ENCODE data around the gene NECTIN3.

NECTIN3 gene

DNA sequence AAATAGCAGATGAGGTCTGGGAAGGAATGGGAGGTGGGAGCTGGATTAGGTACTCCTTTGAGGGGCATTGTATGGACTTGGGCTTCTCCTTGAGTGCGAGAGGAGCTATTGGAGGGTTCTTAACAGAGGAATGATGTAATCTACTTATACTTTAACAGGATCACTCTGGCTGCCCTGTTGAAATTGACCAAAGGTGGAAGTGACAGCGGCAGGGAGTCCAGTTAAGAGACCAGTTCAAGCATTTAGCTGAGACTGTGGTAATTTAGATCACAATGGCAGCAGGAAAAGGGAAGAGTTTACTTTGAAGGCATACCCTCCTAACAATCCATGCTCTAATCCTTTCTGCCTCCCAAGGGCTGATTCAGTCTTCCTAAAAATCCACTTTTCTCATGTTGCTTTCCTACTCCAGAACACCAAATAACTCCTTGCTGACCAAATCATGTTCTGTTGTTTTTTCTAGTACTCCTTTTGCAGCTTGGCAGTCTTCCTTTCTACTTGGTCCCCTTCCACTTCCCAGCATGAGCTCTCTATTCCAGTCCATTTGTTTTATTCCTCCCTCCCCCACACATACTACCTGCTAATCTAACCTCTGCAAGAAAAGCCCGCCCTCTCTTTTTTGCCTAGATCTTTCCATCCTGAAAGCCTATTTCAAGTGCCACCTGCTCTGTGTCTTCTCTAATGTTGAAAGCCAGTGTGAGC, 139.4 kb downstream of the NECTIN3 start:
- DNase-seq: no peak

DNA sequence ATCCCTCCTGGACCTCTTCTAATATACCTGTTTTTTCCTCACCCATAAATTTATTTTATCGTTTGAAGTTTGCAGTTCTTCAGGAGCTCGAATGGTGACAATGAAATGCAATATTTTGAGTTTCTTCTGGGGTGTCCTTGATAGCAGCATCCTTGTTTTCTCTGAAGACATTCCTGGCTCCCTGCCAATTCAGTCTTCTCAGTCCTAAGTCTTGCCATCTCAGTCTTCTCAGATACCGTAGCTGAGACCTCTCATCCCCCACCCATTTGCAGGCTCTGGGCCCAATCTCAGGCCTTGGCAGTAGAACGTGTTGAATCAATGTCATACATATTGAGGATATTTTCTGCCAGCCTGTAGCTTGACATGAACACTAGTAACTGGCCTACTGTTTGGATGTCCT, 140.9 kb downstream of the NECTIN3 start:
- no peak for DNase-seq

DNA sequence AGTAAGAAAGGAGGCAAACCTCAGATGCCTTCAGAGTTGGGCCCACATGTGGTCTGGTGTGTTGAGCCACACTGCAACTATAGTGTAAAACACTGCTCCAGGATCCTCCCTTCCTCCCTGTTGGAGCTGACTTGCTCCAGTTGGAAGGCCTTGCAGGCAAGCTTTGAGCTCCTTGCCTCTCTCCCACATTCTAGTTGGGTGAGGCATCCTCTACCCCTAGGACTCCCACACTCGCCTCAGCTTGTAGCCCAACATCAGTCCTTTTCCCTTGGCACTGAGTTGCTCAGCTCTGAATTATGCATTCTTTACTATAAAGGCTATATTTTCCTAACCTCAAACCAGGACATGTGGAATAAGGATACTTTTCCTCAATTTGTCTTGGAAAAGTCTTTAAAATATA, 143.9 kb downstream of the NECTIN3 start:
- no peak for DNase-seq

DNA sequence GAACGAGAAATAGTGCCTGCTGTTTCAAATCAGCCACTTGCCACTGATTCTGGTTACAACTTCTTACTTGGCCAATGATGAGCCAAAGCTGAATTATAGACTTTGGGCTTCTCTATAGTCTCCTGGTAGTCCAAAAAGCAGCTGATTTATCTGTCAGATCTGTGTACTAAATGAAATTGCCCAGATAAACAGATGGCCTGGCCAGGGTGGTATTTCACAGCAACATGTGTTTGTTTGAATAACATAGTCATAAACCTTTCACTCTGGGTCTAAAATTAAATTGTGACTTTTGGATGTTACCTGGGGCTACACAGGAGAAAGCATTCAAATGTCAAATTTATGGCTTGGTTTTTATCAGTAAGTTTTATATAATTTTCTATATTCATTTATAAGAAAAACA, 147.0 kb downstream of the NECTIN3 start:
- DNase-seq: no peak

DNA sequence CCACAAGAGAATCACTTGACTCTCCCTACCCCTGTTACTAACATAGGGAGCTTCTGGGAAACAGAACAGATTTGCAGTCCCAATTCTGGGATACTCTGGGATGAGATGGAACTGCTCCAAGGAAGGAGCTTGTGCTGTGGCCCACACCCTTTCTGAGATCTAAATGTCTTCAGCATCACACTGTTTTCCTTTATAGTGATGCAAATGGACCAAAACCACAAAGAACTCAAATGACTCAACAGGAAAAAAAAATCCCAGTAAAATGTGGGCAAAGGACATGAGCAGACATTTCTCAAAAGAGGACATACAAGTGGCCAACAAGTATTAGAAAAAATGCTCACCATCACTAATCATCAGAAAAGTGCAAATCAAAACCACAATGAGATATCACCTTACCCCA, 155.6 kb downstream of the NECTIN3 start:
- DNase-seq: no peak

DNA sequence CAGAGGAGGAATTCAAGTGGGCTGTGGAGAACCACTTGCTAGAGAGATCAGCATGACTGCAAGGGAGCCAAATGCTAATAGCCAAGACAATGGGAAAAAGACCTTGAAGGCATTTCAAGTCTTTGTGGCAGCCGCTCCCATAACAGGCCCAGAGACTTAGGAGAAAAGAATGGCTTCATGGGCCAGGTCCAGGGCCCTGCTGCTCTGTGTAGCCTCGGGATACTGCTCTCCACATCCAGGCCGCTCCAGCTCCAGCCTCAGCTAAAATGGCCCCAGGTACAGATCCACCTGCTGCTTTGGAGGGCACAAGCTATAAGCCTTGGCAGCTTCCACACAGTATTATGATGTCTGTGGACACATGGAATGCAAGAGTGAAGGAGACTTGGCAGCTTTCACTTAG, 157.7 kb downstream of the NECTIN3 start:
- DNase-seq: no peak

DNA sequence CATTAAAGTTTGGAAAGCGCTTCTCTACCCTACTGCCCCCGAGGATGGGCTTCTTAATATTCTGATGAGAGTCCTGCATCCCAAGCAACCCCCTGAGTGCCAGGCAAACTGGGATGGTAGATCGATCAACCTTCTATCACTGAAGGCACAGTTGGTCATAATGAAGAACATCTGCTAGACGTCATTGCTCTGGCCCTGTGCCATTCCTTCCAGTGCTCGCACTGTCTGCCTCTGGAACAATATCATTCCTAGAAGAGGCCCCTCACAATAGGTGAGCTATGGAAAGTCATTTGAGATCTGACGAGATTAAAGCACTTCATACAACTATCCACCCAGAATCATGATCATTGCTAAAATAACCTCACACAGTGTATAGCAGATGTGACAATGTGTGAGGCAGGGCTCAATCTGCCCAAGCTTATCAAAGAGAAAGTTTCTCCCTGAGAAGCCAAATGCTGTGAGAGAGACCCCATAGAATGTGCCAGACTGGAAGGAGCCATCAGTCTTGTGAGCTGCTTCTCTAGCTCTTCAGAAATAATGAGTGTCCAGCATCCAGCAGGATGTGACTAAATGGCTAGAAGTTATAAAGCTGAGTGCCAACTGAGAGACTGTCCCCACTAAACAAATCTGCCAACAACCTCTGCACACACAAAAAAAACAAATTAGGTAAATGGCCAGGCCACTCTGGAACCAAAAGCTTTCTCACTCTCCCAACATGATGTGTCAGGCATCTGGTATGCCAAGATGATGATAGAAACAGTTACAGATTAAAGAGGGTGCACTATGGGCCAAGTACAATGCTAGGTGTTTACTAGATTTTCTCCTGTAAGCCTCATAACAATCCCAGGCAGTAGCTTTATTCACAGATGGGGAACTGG, 165.5 kb downstream of the NECTIN3 start:
- no peak for DNase-seq

DNA sequence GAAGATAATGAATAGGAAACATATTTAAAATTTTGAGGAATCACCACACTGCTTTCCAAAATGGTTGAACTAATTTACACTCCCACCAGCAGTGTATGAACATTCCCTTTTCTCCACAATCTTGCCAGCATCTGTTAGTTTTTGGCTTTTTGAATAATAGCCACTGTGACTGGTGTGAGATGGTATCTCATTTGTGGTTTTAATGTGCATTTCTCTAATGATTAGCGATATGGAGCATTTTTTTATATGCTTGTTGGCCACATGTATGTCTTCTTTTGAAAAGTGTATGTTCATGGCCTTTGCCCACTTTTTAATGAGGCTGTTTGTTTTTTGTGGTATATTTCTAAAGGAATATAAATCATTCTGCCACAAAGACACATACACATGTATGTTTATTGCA, 166.3 kb downstream of the NECTIN3 start:
- DNase-seq: no peak

DNA sequence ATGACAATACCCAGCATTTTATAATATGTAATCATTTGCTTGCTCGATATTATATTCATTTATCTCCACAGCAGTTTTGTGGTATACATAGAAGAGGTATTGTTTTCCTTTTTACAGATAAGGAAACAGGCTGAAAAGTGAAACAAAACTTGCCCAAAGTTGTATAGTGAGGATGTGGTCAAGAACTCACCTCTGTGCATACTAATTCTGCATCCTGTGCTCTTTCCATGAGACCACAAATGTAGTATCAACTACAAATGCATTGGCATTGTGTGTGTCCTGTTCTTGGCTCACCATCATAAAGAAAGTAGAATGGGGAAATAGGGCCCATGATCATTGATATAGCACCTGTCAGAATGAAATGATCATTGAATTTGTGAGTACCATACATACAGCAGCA, 167.3 kb downstream of the NECTIN3 start:
- no peak for DNase-seq

DNA sequence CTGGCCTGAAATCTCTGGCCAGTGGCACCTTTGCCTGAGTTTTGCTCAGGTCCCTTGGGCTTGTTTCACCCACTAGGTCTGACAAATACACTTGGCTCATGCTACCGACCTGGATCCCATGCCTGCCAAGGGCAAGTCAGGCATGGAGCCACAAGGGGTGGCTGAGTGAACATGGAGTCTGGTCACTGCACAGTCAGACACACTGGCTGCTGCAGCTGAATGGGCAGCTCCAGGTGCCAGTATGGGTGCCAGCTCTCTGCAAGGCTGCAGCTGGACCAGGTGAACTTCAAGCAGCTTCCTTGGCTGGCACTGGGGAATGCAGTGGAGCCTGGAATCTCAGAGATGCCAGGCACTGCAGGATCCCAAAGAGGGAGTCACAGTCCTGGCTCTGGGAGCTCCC, 170.3 kb downstream of the NECTIN3 start:
- no peak for DNase-seq

All from NCI-H1092 treated with DMSO at 0.1 percent for 48 hours (cell line).